NOMO-1 treated with dmso at 0.1 percent for 144 hours (cell line): ENCODE data around the gene STAT1.

Source experiments
- DNase-seq: peaks from one replicate; lab custom pipeline; 2025; ENCODE audit not compliant: unreplicated experiment; lab: John Stamatoyannopoulos, UW

STAT1 gene

DNA sequence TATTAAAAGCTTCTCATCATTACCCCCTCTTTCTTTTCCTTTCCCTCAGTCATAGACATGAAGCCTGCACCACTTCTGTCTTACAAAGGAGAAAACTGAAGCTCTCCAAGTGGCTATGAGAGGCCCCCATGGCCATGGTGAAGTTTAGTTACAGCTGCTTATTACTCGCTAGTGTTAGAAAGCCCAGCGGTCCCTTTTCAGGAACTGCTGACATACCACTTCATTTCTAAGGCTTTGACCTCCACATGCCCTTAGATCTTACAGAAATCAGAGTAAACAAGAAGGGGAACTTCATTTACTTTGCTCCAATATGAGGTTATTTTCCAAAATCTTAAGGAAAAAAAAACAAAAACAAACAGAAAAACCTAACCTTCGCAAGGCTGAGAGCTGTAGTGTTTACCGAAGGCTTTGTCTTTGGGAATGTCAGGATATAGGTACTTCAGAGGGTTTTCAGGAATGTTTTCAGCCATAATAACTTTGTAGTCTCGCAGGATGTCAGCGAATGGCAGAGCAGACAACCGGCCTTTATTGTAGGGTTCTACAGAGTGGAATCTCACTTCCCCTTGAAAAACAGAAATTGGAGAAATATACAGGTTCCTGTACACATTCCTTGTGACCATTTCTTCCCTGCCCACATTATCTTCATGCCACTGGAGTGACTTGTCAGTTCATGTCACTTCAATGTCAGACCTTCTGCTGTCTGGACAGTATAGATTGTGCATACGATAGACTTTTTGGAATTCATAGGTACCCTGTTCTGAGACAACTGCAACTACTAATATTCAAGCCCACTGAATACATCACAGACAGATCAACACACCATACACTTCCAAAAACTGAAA lies 18.8 kb upstream of the STAT1 start:
- peak; percentile 28 for DNase-seq

- DNase-seq = no peak
Observed at GRCh38 chr2:191031256-191031655, 17.3 kb upstream of the STAT1 start.

DNA sequence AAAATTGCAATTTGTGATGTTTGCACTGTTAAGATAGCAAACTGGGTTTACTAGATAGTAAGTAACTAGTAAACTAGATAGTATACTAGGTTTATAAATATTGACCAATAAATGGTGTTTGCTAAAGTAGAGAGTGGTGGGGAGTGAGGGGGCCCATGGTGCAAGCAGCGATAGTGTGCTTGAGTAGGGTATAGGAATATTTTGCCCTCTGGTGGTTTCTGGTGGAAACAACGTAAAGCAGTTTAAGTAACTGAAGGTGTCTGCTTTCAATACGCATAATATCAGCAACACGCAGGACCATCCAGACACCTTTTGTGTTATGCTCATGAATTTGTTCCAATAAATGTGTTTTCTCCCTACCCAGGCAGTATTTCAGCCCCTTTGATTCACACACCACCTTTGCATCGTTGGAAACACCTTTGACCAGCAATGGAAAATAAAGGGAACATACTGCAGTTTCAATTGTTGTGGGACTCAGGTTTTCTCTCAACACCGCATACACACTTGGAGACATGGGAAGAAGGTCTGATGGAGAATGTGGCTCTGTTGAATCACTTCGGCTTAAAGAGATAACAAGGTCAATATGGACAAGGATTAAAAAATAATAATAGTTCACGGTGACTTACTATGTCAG lies 16.7 kb upstream of the STAT1 start:
- no peak for DNase-seq

DNA sequence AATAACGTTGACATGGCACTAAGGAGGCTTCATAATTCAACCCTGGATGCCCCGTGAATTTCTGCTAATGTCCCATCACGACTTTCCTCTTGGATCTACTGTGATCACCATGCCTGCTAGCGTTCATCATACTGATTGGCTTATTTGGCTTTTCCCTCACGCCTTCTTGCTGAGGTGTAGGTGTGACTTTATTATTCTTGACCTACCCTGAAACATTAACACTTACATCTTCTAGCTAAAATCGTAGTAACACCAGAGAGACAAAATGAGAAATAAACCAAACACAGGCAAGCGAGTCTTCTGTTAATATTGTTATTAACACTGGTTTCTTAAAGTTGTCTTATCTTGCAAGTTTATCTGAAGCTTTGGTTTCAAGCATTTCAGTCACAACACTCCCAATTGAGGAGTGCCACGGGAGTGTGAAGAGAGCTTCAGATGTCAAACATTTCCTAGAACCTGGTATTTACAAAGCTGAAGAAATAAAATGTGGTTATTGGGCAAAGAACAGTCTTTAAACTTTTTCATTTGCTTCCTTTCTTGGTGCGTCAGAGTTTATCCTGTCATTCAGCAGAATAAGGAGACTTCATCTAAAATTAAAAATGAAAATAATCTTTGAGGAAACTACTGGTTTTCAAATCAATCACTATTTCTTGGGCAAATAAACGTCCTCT lies 15.4 kb upstream of the STAT1 start:
- no peak for DNase-seq

- DNase-seq = no peak
Observed at GRCh38 chr2:191026377-191026776, 12.4 kb upstream of the STAT1 start.

DNA sequence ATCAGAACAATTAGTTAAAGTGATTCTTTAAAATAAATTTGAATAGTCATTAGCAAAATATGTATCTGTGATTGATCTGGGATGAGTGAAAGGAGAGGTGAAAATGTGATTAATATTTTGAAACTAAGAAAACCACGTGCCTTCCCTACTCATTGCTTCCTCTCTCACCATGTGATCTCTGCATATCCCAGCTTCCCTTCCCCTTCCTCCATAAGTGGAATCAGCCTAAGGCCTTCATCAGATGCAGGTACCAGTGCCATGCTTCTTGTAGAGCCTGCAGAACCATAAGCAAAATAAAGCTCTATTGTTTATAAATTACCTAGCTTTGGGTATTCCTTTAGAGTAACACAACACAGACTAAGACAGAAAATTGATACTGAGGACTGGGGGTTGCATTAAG lies 11.2 kb upstream of the STAT1 start:
- no peak for DNase-seq

DNA sequence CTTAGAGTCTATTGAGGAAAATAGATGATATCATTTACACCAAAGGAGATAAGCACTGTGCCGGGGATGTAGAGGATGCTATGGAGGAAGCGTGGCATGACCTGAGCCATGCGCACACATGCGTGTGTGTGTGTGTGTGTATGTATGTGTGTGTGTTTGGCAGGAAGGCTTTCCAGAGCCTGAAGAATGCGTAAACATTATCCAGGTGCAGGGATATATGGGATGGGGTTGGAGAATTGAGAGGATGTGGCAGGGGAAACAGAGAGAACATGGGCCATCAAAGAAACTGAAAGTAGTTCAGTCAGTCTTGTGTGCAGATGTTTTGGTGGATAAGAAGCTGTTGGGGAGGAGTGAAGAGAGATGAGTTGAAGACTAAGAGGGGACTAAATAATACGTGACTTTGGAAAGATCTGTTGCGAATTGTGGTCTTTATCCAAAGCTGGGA lies 9.3 kb upstream of the STAT1 start:
- no peak for DNase-seq

GRCh38 chr2:191020742-191021381 lies 6.9 kb upstream of the STAT1 start:
- DNase-seq = peak; percentile 35

- DNase-seq = peak; percentile 94
Observed at GRCh38 chr2:191020221-191020741, 6.3 kb upstream of the STAT1 start.

- DNase-seq = no peak
Observed at GRCh38 chr2:191019376-191019775, 5.4 kb upstream of the STAT1 start.

DNA sequence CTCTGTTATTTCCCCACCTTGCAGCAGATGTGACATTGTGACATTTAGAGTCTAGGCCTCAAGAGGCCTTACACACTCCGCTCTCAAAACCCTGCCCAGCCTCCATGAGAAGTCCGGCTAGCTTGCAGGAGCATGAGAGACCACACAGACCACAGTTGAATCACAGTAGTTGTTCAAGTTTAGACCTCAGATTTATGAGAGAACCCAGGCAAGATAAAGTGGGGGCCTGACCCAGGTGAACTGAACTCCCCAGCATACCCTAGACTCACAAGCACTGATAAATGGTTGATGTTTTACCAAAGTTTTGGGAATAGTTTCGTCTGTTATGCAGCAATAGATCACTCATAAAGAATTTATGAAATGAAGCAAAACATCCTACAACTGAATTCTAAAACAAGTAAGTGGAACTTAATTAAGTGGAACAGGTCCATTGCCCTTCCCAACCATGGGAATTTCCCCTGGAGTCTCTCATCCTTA lies 4.7 kb upstream of the STAT1 start:
- DNase-seq = no peak

- DNase-seq = no peak
Observed at GRCh38 chr2:191018048-191018447, 4.1 kb upstream of the STAT1 start.

- DNase-seq = no peak
Observed at GRCh38 chr2:191015831-191016230, 1.9 kb upstream of the STAT1 start.

DNA sequence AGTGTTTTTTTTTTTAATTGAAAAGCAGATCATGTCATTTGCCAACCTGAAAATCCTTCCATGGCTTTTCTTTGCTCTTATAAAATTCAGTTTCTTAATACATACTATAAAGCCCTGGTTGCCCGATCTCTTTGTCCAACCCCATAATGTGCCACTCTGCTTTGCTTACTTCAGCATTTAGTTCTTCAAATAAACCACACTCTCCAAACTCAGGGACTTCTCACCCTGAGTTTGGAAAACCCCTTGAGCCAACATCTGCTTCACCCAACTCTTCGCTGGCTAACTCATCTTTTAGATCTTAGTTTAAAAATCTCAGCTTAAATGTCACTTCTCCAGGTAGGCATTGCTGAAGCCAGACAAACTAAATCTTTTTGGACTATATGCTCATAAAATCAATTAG lies 1.3 kb upstream of the STAT1 start:
- no peak for DNase-seq

DNA sequence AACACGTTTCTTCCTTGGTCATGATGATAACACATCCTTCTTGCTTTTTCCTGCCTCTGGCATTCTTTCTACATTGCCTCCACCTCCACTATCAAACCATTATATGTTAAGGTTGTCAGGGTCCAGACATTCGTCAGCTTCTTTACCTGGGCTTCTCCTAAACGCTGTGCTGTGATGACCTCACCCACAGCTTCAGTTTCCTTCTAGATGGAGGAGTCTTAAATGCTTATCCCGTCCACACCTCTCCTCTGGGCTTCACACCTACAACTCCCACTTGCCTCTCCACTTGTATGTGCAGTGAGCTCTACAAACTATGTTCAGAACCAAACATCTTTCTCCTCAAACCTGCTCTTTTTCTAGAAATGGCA lies 666 bp upstream of the STAT1 start:
- DNase-seq = no peak

DNA sequence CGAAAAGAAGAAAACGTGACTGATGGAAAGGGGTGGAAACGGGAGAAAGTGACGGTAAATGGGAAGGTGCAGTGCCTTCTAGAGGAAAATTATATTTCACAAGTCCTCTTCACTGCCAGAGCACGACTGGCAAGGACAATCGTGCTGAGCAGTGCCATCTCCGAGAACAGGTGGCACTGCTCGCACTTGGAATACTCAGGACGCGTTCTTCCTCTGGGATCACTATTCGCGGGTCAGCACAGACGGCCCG lies 364 bp downstream of the STAT1 start:
- DNase-seq = no peak

DNA sequence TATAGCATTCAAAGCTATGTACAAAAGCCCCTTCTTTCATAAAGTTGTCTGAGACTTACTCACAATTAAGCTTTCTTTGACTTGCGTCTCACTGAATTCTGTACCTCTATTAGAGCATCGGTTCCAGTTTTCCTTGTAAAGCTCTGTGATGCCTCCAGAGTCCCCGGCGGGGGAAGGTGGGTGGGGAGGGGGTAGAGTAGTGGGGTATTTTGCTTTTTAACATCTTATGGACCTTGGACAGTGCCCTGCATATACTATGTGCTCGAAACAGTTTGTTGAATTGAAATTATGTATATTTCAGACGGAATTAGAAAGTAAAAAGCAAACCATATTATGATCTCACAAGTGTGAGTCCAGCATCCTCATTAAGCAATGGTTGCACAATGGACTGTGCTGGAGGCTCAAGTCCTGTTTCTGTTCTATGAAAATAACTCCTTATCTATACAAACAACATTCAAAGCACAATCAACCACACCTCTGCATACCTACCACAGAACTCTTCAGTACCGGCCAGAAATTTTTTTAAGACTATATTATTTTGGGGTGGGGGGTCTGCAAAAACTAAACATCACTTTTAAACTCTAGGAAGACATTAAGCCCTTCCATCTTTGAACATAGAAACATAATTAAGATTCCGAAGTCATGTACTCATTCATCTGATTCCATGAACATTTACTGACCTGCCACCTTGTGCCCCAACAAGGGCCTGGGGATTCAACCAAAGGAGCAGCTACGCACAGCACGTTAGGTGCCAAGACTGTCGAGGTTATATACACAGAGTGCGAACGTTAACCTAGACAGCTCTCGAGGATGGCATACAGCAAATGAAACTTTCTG lies 908 bp downstream of the STAT1 start:
- DNase-seq = no peak

DNA sequence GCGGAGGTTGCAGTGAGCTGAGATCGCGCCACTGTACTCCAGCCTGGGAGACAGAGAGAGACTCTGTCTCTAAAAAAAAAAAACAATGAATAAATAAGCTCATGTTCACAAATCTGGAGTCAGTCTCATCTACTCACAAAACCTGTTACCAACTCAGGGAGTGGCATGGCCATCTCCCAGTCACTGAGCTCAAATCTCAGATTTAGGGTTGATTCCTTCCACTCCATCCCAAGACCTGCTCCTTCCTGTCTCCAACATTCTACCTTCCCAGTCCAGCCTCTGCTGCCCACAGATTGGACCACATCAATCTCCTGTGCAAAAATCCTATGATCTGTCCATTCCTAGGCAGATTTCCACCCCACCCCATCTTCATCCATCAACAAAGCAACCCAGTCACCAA lies 1.6 kb downstream of the STAT1 start:
- no peak for DNase-seq

GRCh38 chr2:191010887-191011885 lies 2.8 kb downstream of the STAT1 start:
- DNase-seq = no peak
